Lung (tissue), 12 donors: ENCODE measurements around the gene DOCK1. TPM values are rescaled to one million over a fixed set of nuclear protein-coding genes. Genes with fewer than 3 reads are reported as not detected.

Experiments used
- ATAC-seq: fragments of 200-7000 bp; cut with Tn5 transposase; one replicate; pipeline ENCODE4 v1.9.1; 2020; ENCODE audit warnings: moderate number of reproducible peaks; ENCODE audit not compliant: insufficient read depth, low FRiP score
- DNase-seq, 3 donors: peaks; one replicate each; pipeline ENCODE4 v3.0.0-alpha.2; 2013 to 2017
- H3K27ac ChIP-seq, 2 donors: one replicate each; pipeline ENCODE4 v1.5.1; 2013; ENCODE audit warnings: mild to moderate bottlenecking in 2 of 2, moderate library complexity in 2 of 2, control low read depth in 1 of 2, inconsistent platforms in 1 of 2, low read depth in 1 of 2, low read length in 1 of 2
- H3K27me3 ChIP-seq, 3 donors: one replicate each; pipeline ENCODE4 v1.5.1; 2013; ENCODE audit warnings: low read length in 2 of 3; ENCODE audit not compliant: control insufficient read depth in 3 of 3, insufficient read depth in 3 of 3
- H3K36me3 ChIP-seq, 4 donors: one replicate each; pipeline ENCODE4 v1.5.1; 2013; ENCODE audit warnings: low read length in 4 of 4, mild to moderate bottlenecking in 1 of 4, moderate library complexity in 1 of 4; ENCODE audit not compliant: control insufficient read depth in 4 of 4, insufficient read depth in 4 of 4
- H3K4me1 ChIP-seq, 5 donors: one replicate each; pipeline ENCODE4 v1.5.1; 2013; ENCODE audit warnings: low read length in 5 of 5, mild to moderate bottlenecking in 2 of 5, moderate library complexity in 1 of 5; ENCODE audit not compliant: control insufficient read depth in 5 of 5, insufficient read depth in 5 of 5
- H3K4me3 ChIP-seq: one replicate; pipeline ENCODE4 v1.5.1; 2013; ENCODE audit warnings: mild to moderate bottlenecking, control low read depth, moderate library complexity
- H3K9ac ChIP-seq, 2 donors: one replicate each; pipeline ENCODE4 v1.5.1; 2013; ENCODE audit warnings: low read length in 2 of 2, control low read depth in 1 of 2; ENCODE audit not compliant: insufficient read depth in 1 of 2
- H3K9me3 ChIP-seq, 4 donors: one replicate each; pipeline ENCODE4 v1.5.1; 2013; ENCODE audit warnings: low read length in 3 of 4, mild to moderate bottlenecking in 1 of 4, moderate library complexity in 1 of 4; ENCODE audit not compliant: control insufficient read depth in 4 of 4, insufficient read depth in 3 of 4
- whole genome bisulfite sequencing, 2 donors: extraction: QIAGEN DNeasy Blood & Tissue Kit; methylation state at CpG; one replicate each; pipeline ENCODE4 v1.1.7; 2013; 5-methylcytosine and 5-hydroxymethylcytosine counted together
- polyA plus RNA-seq, 2 donors: library from polyadenylated mRNA; stranded (reverse); fragments of 200-250 nt; gene quantifications; one replicate each; pipeline ENCODE4 v1.2.1, GENCODE V29; 2013
- total RNA-seq, 2 donors: library from RNA; depleted of rRNA in 1 of 2; stranded (reverse); fragments of >200 nt in 1 of 2; gene quantifications; one replicate each; pipeline ENCODE4 v1.2.1, GENCODE V29; 2014 to 2021
- TF ChIP-seq, protein P1 (sequence below): IDR thresholded peaks from 2 replicates; pipeline ENCODE4 v1.5.1; 2012; ENCODE audit warnings: mild to moderate bottlenecking; ENCODE audit errors: control extremely low read depth, extremely low read depth
- donor health status: control.
- donor health status: control.
- donor health status: Bipolar disorder and iron deficiency.
- donor health status: healthy.
- donor health status: DM: yes; HTN: yes; CAD: no.

DOCK1 gene
- total and polyA plus RNA-seq, 4 donors = 11.2 to 102 (median 30.5) TPM

DNA sequence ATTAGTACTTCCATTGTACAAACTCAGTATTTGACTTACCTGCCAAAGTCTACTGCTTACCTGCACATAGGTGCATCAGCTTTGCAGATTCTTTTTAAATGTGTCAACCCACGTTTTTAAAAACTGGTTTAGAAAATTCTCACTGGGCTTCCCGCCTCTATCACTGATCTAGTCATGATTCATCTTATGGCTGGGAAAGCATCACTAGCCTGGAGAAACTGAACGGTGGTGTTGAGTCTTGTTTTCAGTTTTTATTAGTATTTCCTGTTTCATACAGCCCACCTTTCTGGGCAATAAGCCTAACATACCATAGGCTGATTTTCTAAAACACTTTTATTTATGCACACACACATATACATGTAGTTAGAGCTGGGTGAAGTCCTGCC lies 19.7 kb downstream of the DOCK1 start:
- Histone ChIP-seq H3K4me3 (no peak overlapping the region), H3K9ac (no peak overlapping the region), H3K9me3 (no peaks in the 10 kb centered on the region), H3K4me1 (peaks cover 0 to 4% (median 0%) of the 10 kb centered on the region in 5 donors), H3K27me3 (no peaks in the 10 kb centered on the region), H3K27ac (no peak overlapping the region), H3K36me3 (peaks cover 0 to 13% (median 9%) of the 10 kb centered on the region in 4 donors)
- ATAC-seq = no peak
- TF ChIP-seq, protein P1, sequence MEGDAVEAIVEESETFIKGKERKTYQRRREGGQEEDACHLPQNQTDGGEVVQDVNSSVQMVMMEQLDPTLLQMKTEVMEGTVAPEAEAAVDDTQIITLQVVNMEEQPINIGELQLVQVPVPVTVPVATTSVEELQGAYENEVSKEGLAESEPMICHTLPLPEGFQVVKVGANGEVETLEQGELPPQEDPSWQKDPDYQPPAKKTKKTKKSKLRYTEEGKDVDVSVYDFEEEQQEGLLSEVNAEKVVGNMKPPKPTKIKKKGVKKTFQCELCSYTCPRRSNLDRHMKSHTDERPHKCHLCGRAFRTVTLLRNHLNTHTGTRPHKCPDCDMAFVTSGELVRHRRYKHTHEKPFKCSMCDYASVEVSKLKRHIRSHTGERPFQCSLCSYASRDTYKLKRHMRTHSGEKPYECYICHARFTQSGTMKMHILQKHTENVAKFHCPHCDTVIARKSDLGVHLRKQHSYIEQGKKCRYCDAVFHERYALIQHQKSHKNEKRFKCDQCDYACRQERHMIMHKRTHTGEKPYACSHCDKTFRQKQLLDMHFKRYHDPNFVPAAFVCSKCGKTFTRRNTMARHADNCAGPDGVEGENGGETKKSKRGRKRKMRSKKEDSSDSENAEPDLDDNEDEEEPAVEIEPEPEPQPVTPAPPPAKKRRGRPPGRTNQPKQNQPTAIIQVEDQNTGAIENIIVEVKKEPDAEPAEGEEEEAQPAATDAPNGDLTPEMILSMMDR = no peak
- 49 to 61% methylated on average over 3 of the region's 3 CpGs for WGBS, 2 donors
- no peak for DNase-seq

DNA sequence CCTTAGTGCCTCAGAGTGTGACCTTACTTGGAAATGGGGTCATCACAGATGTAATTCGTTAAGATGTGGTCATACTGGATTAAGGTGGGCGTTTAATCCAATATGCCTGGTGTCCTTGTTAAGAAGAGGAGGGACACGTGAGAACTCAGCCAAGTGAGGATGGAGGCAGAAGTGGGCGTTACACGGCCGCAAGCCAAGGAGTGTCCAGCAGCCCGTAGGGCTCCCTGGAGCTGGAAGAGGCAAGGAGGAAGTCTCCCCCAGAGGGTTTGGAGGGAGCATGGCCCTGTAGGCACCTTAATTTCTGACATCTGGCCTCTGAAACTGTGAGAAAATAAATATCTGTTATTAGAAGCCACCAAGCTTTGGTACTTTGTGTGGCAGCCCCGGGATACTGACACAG lies 21.3 kb downstream of the DOCK1 start:
- Histone ChIP-seq H3K36me3 (peaks cover 0 to 11% (median 8%) of the 10 kb centered on the region in 4 donors), H3K27ac (no peak overlapping the region), H3K9ac (no peak overlapping the region), H3K9me3 (no peaks in the 10 kb centered on the region), H3K27me3 (no peaks in the 10 kb centered on the region), H3K4me3 (no peak overlapping the region), H3K4me1 (peaks cover 0 to 15% (median 6%) of the 10 kb centered on the region in 5 donors)
- TF ChIP-seq, protein P1 = no peak
- DNase-seq (no peak), ATAC-seq (no peak)
- WGBS, 2 donors = 86% methylated on average over 8 of the region's 8 CpGs

DNA sequence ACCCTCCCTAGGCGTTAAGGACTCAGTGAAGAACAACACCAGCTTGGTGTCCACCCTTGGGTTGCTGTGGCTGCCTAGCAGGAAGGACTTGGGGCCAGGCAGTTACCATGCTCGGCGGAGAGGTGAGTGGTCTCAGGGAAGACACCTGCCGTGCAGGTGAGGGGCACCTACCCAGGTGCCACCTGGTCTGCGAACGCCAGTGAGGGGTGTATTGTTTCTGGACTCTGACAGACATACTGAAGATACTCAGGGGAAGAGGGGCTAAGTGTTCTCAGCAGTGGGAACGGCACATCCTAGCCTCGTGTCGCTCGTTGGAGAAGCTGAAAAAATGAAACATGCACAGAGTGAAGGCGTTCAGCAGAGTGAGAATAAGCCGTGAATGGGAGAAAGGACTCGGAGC lies 22.6 kb downstream of the DOCK1 start:
- DNase-seq (no peak), ATAC-seq (no peak)
- peaks cover 0 to 16% (median 7%) of the 10 kb centered on the region in 5 donors for H3K4me1 ChIP-seq
- TF ChIP-seq, protein P1 = no peak
- H3K4me3 ChIP-seq = no peak overlapping the region
- no peak overlapping the region for H3K9ac ChIP-seq
- H3K27me3 ChIP-seq = no peaks in the 10 kb centered on the region
- H3K27ac ChIP-seq = no peak overlapping the region
- H3K36me3 ChIP-seq = peaks cover 0 to 11% (median 8%) of the 10 kb centered on the region in 4 donors
- WGBS, 2 donors = 96% methylated on average over 13 of the region's 13 CpGs
- H3K9me3 ChIP-seq = no peaks in the 10 kb centered on the region

DNA sequence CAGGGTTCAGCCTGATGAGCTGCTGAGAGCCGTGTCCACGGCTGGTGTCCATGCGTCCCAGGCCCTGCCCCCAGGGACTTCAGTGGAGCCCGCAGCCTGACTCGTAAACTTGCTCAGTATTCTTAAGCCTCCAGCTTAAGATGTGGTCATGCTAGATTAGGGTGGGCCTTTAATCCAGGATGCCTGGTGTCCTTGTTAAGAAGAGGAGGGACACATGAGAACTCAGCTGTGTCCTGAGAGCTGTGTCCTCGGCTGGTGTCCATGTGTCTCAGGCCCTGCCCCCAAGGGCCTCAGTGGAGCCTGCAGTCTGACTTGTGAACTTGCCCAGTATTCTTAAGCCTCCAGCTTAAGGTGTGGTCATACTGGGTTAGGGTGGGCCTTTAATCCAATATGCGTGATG lies 23.0 kb downstream of the DOCK1 start:
- Histone ChIP-seq H3K27ac (no peak overlapping the region), H3K4me1 (peaks cover 0 to 16% (median 7%) of the 10 kb centered on the region in 5 donors), H3K4me3 (no peak overlapping the region), H3K9ac (no peak overlapping the region), H3K27me3 (no peaks in the 10 kb centered on the region), H3K9me3 (no peaks in the 10 kb centered on the region), H3K36me3 (peaks cover 0 to 11% (median 8%) of the 10 kb centered on the region in 4 donors)
- ATAC-seq (no peak), DNase-seq (no peak)
- WGBS, 2 donors = 96 to 97% methylated on average over 7 of the region's 7 CpGs
- TF ChIP-seq, protein P1 = no peak
